GM23338 (cell line): Measurements from ENCODE around the gene DAPK2. TPM values are rescaled to one million over a fixed set of nuclear protein-coding genes. Genes with fewer than 3 reads are reported as not detected.

Source experiments
- ATAC-seq: fragments of 200-7000 bp; cut with Tn5 transposase; 3 replicates; pipeline ENCODE4 v1.9.1; 2020
- DNase-seq: peaks from one replicate; pipeline ENCODE4 v3.0.0-alpha.2; 2015; ENCODE audit warnings: low spot score
- H2AFZ ChIP-seq: fragments of 200-600 bp; sonication (generic); 2 replicates; pipeline ENCODE4 v1.8.0; 2016; ENCODE audit warnings: antibody characterized with exemption, mild to moderate bottlenecking, moderate library complexity
- H3F3A ChIP-seq: fragments of 200-600 bp; sonication (generic); replicated peaks from 2 replicates; pipeline ENCODE4 v1.8.0; 2017; ENCODE audit warnings: antibody characterized with exemption, mixed run types, low read depth
- H3K27ac ChIP-seq: fragments of 200-600 bp; sonication (generic); 2 replicates; pipeline ENCODE4 v1.6.1; 2016; ENCODE audit warnings: low read depth
- H3K27me3 ChIP-seq: fragments of 200-600 bp; sonication (generic); 2 replicates; pipeline ENCODE4 v1.8.0; 2016; ENCODE audit warnings: mild to moderate bottlenecking, mixed run types, moderate library complexity; ENCODE audit not compliant: insufficient read depth
- H3K36me3 ChIP-seq: fragments of 200-600 bp; sonication (generic); 2 replicates; pipeline ENCODE4 v1.8.0; 2016; ENCODE audit warnings: mild to moderate bottlenecking; ENCODE audit not compliant: insufficient read depth
- H3K4me1 ChIP-seq: fragments of 200-600 bp; sonication (generic); 2 replicates; pipeline ENCODE4 v1.8.0; 2016; ENCODE audit warnings: mild to moderate bottlenecking, moderate library complexity; ENCODE audit not compliant: insufficient read depth
- H3K4me2 ChIP-seq: fragments of 200-600 bp; sonication (generic); 2 replicates; pipeline ENCODE4 v1.7.1; 2017; ENCODE audit warnings: mixed run types
- H3K4me3 ChIP-seq: fragments of 200-600 bp; sonication (generic); 2 replicates; pipeline ENCODE4 v1.6.1; 2016; ENCODE audit warnings: mixed run types
- H3K79me2 ChIP-seq: fragments of 200-600 bp; sonication (generic); replicated peaks from 2 replicates; pipeline ENCODE4 v1.8.0; 2017; ENCODE audit warnings: mild to moderate bottlenecking; ENCODE audit not compliant: insufficient read depth
- H3K9me2 ChIP-seq: fragments of 200-600 bp; sonication (generic); 2 replicates; pipeline ENCODE4 v1.8.0; 2017; ENCODE audit not compliant: insufficient read depth
- H4K20me1 ChIP-seq: fragments of 200-600 bp; sonication (generic); replicated peaks from 2 replicates; pipeline ENCODE4 v1.8.0; 2017; ENCODE audit warnings: mild to moderate bottlenecking; ENCODE audit not compliant: insufficient read depth
- H3K27ac Mint-ChIP-seq: 2 replicates; pipeline ENCODE4 v1.8.0; 2020; ENCODE audit warnings: inconsistent platforms, mild to moderate bottlenecking, moderate library complexity, mixed read lengths
- H3K27me3 Mint-ChIP-seq: 3 replicates; pipeline ENCODE4 v1.8.0; 2022; ENCODE audit warnings: low read depth, mild to moderate bottlenecking, moderate library complexity, mixed read lengths, inconsistent platforms; ENCODE audit not compliant: insufficient read depth, poor library complexity
- H3K36me3 Mint-ChIP-seq: 3 replicates; pipeline ENCODE4 v1.8.0; 2021; ENCODE audit warnings: low read depth, mild to moderate bottlenecking, inconsistent platforms, moderate library complexity, mixed read lengths
- H3K4me1 Mint-ChIP-seq: 3 replicates; pipeline ENCODE4 v1.8.0; 2020; ENCODE audit warnings: mild to moderate bottlenecking, inconsistent platforms, mixed read lengths
- H3K4me3 Mint-ChIP-seq: 3 replicates; pipeline ENCODE4 v1.8.0; 2021; ENCODE audit warnings: moderate library complexity, mild to moderate bottlenecking, inconsistent platforms, mixed read lengths
- H3K9me3 Mint-ChIP-seq: 3 replicates; pipeline ENCODE4 v1.8.0; 2020; ENCODE audit warnings: moderate library complexity, mild to moderate bottlenecking, inconsistent platforms, mixed read lengths
- ETS1 ChIP-seq: IDR thresholded peaks from 2 replicates; pipeline ENCODE4 v1.6.1; 2016; ENCODE audit warnings: antibody characterized with exemption
- EZH2 ChIP-seq: fragments of 200-600 bp; sonication (generic); IDR thresholded peaks from one replicate; pipeline ENCODE4 v1.8.0; 2017; ENCODE audit warnings: antibody characterized with exemption, mild to moderate bottlenecking, low read depth; ENCODE audit not compliant: unreplicated experiment
- EZH2phosphoT487 ChIP-seq: fragments of 200-600 bp; sonication (generic); IDR thresholded peaks from one replicate; pipeline ENCODE4 v1.8.1; 2018; ENCODE audit warnings: antibody characterized with exemption; ENCODE audit not compliant: unreplicated experiment
- JUNB ChIP-seq: IDR thresholded peaks from one replicate; pipeline ENCODE4 v1.6.1; 2016; ENCODE audit warnings: antibody characterized with exemption; ENCODE audit not compliant: unreplicated experiment
- POLR2AphosphoS5 ChIP-seq: IDR thresholded peaks from 2 replicates; pipeline ENCODE4 v1.6.1; 2016; ENCODE audit warnings: antibody characterized with exemption, low read depth
- STAT1 ChIP-seq: IDR thresholded peaks from one replicate; pipeline ENCODE4 v1.6.1; 2016; ENCODE audit warnings: antibody characterized with exemption; ENCODE audit not compliant: unreplicated experiment
- ZNF114 ChIP-seq: fragments of 250-450 bp; sonication (Bioruptor Pico); IDR thresholded peaks from 2 replicates; pipeline ENCODE4 v1.5.0; 2020; ENCODE audit warnings: mild to moderate bottlenecking, moderate library complexity
- ZNF331 ChIP-seq: fragments of 250-450 bp; sonication (Bioruptor Pico); IDR thresholded peaks from 2 replicates; pipeline ENCODE4 v1.5.0; 2020; ENCODE audit warnings: low read depth, mild to moderate bottlenecking, moderate library complexity
- polyA plus RNA-seq: library from polyadenylated mRNA; unstranded; fragments of >200 nt; fragmentation: Nextera tagmentation; extraction: Ambion mirVana; gene quantifications from 2 replicates; pipeline ENCODE4 v1.2.1, GENCODE V29; 2016
- total RNA-seq: library from RNA; depleted of rRNA; stranded (reverse); fragments of >200 nt; shearing (Covaris generic); gene quantifications from 2 replicates; pipeline ENCODE4 v1.2.3, GENCODE V29; 2014
- TF ChIP-seq, protein P1 (sequence below): fragments of 250-450 bp; sonication (Bioruptor Pico); IDR thresholded peaks from 2 replicates; pipeline ENCODE4 v1.5.0; 2020; ENCODE audit warnings: mild to moderate bottlenecking, moderate library complexity
- TF ChIP-seq, protein P2 (sequence below), 2 experiments: fragments of 200-600 bp in 1 of 2; sonication (generic) in 1 of 2; conservative IDR thresholded peaks; 2 replicates each; pipeline versions ENCODE4 v1.5.1 to v1.6.1; 2016 to 2017; ENCODE audit warnings: antibody characterized with exemption in 2 of 2, low read depth in 2 of 2, mild to moderate bottlenecking in 2 of 2, moderate library complexity in 1 of 2

DAPK2 gene
- total and polyA plus RNA-seq, 2 experiments from 2014 or later, result 1.6 to 3.1 TPM

DNA sequence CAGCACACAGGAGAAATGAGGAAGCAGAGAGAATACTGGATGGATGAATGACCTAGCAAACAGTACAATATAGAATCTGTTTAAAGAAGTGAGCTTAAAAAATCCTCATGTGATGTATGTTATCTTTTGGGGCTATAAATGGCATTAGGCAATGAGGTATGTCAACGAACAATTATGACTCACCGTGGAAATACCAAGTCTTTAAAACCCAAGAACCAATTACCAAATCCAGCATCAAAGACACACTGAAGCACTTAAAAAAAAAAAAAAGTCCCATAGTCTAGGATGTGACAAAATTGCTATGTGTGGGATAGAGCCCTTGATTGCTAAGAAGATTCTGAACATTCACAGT, 176.3 kb downstream of the DAPK2 start (continued):
- TF ChIP-seq, protein P1, sequence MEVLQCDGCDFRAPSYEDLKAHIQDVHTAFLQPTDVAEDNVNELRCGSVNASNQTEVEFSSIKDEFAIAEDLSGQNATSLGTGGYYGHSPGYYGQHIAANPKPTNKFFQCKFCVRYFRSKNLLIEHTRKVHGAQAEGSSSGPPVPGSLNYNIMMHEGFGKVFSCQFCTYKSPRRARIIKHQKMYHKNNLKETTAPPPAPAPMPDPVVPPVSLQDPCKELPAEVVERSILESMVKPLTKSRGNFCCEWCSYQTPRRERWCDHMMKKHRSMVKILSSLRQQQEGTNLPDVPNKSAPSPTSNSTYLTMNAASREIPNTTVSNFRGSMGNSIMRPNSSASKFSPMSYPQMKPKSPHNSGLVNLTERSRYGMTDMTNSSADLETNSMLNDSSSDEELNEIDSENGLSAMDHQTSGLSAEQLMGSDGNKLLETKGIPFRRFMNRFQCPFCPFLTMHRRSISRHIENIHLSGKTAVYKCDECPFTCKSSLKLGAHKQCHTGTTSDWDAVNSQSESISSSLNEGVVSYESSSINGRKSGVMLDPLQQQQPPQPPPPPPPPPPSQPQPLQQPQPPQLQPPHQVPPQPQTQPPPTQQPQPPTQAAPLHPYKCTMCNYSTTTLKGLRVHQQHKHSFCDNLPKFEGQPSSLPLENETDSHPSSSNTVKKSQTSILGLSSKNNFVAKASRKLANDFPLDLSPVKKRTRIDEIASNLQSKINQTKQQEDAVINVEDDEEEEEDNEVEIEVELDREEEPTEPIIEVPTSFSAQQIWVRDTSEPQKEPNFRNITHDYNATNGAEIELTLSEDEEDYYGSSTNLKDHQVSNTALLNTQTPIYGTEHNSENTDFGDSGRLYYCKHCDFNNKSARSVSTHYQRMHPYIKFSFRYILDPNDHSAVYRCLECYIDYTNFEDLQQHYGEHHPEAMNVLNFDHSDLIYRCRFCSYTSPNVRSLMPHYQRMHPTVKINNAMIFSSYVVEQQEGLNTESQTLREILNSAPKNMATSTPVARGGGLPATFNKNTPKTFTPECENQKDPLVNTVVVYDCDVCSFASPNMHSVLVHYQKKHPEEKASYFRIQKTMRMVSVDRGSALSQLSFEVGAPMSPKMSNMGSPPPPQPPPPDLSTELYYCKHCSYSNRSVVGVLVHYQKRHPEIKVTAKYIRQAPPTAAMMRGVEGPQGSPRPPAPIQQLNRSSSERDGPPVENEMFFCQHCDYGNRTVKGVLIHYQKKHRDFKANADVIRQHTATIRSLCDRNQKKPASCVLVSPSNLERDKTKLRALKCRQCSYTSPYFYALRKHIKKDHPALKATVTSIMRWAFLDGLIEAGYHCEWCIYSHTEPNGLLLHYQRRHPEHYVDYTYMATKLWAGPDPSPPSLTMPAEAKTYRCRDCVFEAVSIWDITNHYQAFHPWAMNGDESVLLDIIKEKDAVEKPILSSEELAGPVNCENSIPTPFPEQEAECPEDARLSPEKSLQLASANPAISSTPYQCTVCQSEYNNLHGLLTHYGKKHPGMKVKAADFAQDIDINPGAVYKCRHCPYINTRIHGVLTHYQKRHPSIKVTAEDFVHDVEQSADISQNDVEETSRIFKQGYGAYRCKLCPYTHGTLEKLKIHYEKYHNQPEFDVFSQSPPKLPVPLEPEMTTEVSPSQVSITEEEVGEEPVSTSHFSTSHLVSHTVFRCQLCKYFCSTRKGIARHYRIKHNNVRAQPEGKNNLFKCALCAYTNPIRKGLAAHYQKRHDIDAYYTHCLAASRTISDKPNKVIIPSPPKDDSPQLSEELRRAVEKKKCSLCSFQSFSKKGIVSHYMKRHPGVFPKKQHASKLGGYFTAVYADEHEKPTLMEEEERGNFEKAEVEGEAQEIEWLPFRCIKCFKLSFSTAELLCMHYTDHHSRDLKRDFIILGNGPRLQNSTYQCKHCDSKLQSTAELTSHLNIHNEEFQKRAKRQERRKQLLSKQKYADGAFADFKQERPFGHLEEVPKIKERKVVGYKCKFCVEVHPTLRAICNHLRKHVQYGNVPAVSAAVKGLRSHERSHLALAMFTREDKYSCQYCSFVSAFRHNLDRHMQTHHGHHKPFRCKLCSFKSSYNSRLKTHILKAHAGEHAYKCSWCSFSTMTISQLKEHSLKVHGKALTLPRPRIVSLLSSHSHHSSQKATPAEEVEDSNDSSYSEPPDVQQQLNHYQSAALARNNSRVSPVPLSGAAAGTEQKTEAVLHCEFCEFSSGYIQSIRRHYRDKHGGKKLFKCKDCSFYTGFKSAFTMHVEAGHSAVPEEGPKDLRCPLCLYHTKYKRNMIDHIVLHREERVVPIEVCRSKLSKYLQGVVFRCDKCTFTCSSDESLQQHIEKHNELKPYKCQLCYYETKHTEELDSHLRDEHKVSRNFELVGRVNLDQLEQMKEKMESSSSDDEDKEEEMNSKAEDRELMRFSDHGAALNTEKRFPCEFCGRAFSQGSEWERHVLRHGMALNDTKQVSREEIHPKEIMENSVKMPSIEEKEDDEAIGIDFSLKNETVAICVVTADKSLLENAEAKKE (CRISPR knock-in tag), result no peak

GRCh38 chr15:63869371-63870042, 176.8 kb downstream of the DAPK2 start:
- Histone ChIP-seq H2AFZ (no peak overlapping the region), H3K4me2 (no peak overlapping the region), H3K27me3 (no peaks in the 10 kb centered on the region), H3K4me1 (no peaks in the 10 kb centered on the region), H3K79me2 (no peaks in the 10 kb centered on the region), H3F3A (no peaks in the 10 kb centered on the region), H4K20me1 (no peaks in the 10 kb centered on the region; the same call in 1 of the 2 replicates), H3K9me2 (no peaks in the 10 kb centered on the region), H3K4me3 (no peak overlapping the region), H3K36me3 (no peaks in the 10 kb centered on the region), H3K27ac (no peak overlapping the region)
- H3K4me3 Mint-ChIP-seq, result no peak overlapping the region
- H3K9me3 Mint-ChIP-seq, result no peaks in the 10 kb centered on the region
- H3K27ac Mint-ChIP-seq, result no peak overlapping the region
- DNase-seq (no peak), ATAC-seq (no peak)
- no peaks in the 10 kb centered on the region for H3K36me3 Mint-ChIP-seq
- no peaks in the 10 kb centered on the region for H3K4me1 Mint-ChIP-seq
- no peaks in the 10 kb centered on the region for H3K27me3 Mint-ChIP-seq
- TF ChIP-seq ETS1 (no peak), JUNB (no peak), STAT1 (no peak), ZNF114 (no peak), EZH2phosphoT487 (no peak), ZNF331 (CRISPR knock-in tag) (no peak), POLR2AphosphoS5 (no peak), EZH2 (no peak)
- TF ChIP-seq, protein P2, sequence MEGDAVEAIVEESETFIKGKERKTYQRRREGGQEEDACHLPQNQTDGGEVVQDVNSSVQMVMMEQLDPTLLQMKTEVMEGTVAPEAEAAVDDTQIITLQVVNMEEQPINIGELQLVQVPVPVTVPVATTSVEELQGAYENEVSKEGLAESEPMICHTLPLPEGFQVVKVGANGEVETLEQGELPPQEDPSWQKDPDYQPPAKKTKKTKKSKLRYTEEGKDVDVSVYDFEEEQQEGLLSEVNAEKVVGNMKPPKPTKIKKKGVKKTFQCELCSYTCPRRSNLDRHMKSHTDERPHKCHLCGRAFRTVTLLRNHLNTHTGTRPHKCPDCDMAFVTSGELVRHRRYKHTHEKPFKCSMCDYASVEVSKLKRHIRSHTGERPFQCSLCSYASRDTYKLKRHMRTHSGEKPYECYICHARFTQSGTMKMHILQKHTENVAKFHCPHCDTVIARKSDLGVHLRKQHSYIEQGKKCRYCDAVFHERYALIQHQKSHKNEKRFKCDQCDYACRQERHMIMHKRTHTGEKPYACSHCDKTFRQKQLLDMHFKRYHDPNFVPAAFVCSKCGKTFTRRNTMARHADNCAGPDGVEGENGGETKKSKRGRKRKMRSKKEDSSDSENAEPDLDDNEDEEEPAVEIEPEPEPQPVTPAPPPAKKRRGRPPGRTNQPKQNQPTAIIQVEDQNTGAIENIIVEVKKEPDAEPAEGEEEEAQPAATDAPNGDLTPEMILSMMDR (conservative IDR thresholded peaks at IDR 0.05; ENCODE audit: low read depth in 2 of 2), result no peak
